OCI-LY1 (cell line): ENCODE measurements around the gene ADGRG1.

Experiments
- EZH2 ChIP-seq: fragments of 200-600 bp; sonication (generic), shearing (Covaris generic); IDR thresholded peaks from 2 replicates; pipeline ENCODE4 v1.8.0; 2017; ENCODE audit warnings: borderline replicate concordance, mixed run types, mild to moderate bottlenecking, antibody characterized with exemption, low read length, moderate library complexity, mixed read lengths
- TF ChIP-seq, protein P1 (sequence below): fragments of 200-600 bp; sonication (generic), shearing (Covaris generic); IDR thresholded peaks from 2 replicates; pipeline ENCODE4 v1.5.1; 2017; ENCODE audit warnings: mild to moderate bottlenecking, antibody characterized with exemption, low read length, moderate library complexity, mixed read lengths

GRCh38 chr16:57699481-57699880 lies 71.1 kb downstream of the ADGRG1 start:
- TF ChIP-seq, protein P1, sequence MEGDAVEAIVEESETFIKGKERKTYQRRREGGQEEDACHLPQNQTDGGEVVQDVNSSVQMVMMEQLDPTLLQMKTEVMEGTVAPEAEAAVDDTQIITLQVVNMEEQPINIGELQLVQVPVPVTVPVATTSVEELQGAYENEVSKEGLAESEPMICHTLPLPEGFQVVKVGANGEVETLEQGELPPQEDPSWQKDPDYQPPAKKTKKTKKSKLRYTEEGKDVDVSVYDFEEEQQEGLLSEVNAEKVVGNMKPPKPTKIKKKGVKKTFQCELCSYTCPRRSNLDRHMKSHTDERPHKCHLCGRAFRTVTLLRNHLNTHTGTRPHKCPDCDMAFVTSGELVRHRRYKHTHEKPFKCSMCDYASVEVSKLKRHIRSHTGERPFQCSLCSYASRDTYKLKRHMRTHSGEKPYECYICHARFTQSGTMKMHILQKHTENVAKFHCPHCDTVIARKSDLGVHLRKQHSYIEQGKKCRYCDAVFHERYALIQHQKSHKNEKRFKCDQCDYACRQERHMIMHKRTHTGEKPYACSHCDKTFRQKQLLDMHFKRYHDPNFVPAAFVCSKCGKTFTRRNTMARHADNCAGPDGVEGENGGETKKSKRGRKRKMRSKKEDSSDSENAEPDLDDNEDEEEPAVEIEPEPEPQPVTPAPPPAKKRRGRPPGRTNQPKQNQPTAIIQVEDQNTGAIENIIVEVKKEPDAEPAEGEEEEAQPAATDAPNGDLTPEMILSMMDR = no peak
- no peak for TF ChIP-seq EZH2
